Esophagus muscularis mucosa (tissue), 4 donors: ENCODE data around the gene ATRX.

Experiments used
- CTCF ChIP-seq, 3 experiments: fragments of 200-600 bp in 2 of 3; fragments of 450-650 bp in 1 of 3; sonication (generic) in 2 of 3; IDR thresholded peaks; one replicate each; pipeline ENCODE4 v1.5.1; 2017 to 2019; ENCODE audit warnings: antibody characterized with exemption in 3 of 3, mild to moderate bottlenecking in 2 of 3, moderate library complexity in 1 of 3
- EP300 ChIP-seq: sonication (generic); formaldehyde crosslinking; IDR thresholded peaks from one replicate; pipeline ENCODE4 v1.6.1; 2017; ENCODE audit warnings: antibody characterized with exemption
- POLR2A ChIP-seq: fragments of 450-650 bp; IDR thresholded peaks from one replicate; pipeline ENCODE4 v1.6.1; 2017; ENCODE audit warnings: antibody characterized with exemption, moderate library complexity, mild to moderate bottlenecking, low read depth
- POLR2AphosphoS5 ChIP-seq, 2 donors: sonication (generic); formaldehyde crosslinking; IDR thresholded peaks; one replicate each; pipeline ENCODE4 v1.6.1; 2017; ENCODE audit warnings: antibody characterized with exemption in 2 of 2

GRCh38 chrX:77548751-77549150 is 237.3 kb downstream of the ATRX start:
- TF ChIP-seq CTCF (IDR thresholded peaks at IDR 0.05) (no peak), POLR2A (no peak), POLR2AphosphoS5 (IDR thresholded peaks at IDR 0.05) (no peak), EP300 (no peak)
